K562 (cell line): ENCODE measurements around the gene HCRTR1. TPM values are rescaled to one million over a fixed set of nuclear protein-coding genes. Genes with fewer than 3 reads are reported as not detected.

Experiments
- ATAC-seq: fragments of 200-7000 bp; cut with Tn5 transposase; 3 replicates; pipeline ENCODE4 v1.9.1; 2020; ENCODE audit warnings: moderate library complexity
- BruUV-seq: library from RNA; stranded (reverse); fragments of 400-500 nt; replicated peaks from 2 replicates; lab custom pipeline; 2021; lab: Mats Ljungman, UMichigan
- CTCF ChIA-PET: fragments of 300-600 bp; formaldehyde crosslinking; extraction: SDS; loops from one replicate; lab custom pipeline; 2021; ENCODE audit warnings: low intra/inter-chr PET ratio; lab: Yijun Ruan, JAX
- POLR2A ChIA-PET: fragments of 300-600, 350-650 bp; sonication (Branson Sonifier 250); formaldehyde crosslinking; extraction: SDS; loops from one replicate; lab custom pipeline; 2021; ENCODE audit warnings: antibody characterized with exemption, inconsistent platforms; lab: Yijun Ruan, JAX
- DNase-seq, 4 experiments: peaks; one replicate each; pipeline versions ENCODE4 v3.0.0 to v3.0.0-alpha.2; 2011 to 2018; ENCODE audit warnings: low spot score in 3 of 4, mixed read lengths in 3 of 4; ENCODE audit errors: extremely low read depth in 1 of 4
- FAIRE-seq: peaks from 2 replicates; lab custom pipeline; 2011; peaks lifted over from hg19 to GRCh38; lab: Jason Lieb, UNC
- H2AFZ ChIP-seq: 2 replicates; pipeline ENCODE4 v1.6.0; 2011; ENCODE audit warnings: low read depth, low read length, control low read depth, inconsistent platforms
- H3K27ac ChIP-seq: fragments of 200-600 bp; 3 replicates; pipeline ENCODE4 v1.8.0; 2011; ENCODE audit warnings: low read depth, mild to moderate bottlenecking, control low read depth, inconsistent platforms, low read length, moderate library complexity, mixed read lengths; ENCODE audit errors: extremely low read depth
- H3K27me3 ChIP-seq, 2 experiments: fragments of 300-600 bp in 1 of 2; 2 replicates in 1 of 2; 3 replicates in 1 of 2; pipeline versions ENCODE4 v1.6.0 to v1.8.0; 2011; ENCODE audit warnings: inconsistent platforms in 2 of 2, low read length in 2 of 2, mild to moderate bottlenecking in 1 of 2, mixed read lengths in 1 of 2, moderate library complexity in 1 of 2; ENCODE audit not compliant: control insufficient read depth in 2 of 2, insufficient read depth in 2 of 2
- H3K36me3 ChIP-seq: fragments of 300-600 bp; 3 replicates; pipeline ENCODE4 v1.8.0; 2011; ENCODE audit warnings: mild to moderate bottlenecking, low read length, inconsistent platforms; ENCODE audit not compliant: control insufficient read depth, insufficient read depth
- H3K4me1 ChIP-seq, 2 experiments: fragments of 200-600 bp in 1 of 2; replicated peaks in 1 of 2; 2 replicates in 1 of 2; 3 replicates in 1 of 2; pipeline versions ENCODE4 v1.5.1 to v1.8.0; 2011; ENCODE audit warnings: inconsistent platforms in 2 of 2, low read length in 2 of 2, mild to moderate bottlenecking in 1 of 2, mixed read lengths in 1 of 2, moderate library complexity in 1 of 2; ENCODE audit not compliant: control insufficient read depth in 2 of 2, insufficient read depth in 2 of 2
- H3K4me2 ChIP-seq: 2 replicates; pipeline ENCODE4 v1.6.1; 2011; ENCODE audit warnings: low read length, control low read depth, inconsistent platforms, mixed read lengths; ENCODE audit not compliant: insufficient read depth
- H3K4me3 ChIP-seq: fragments of 200-600 bp; sonication (generic), shearing (Covaris generic); 2 replicates; pipeline ENCODE4 v1.5.1; 2016; ENCODE audit warnings: control low read depth, inconsistent platforms
- H3K79me2 ChIP-seq: fragments of 200-600 bp; 3 replicates; pipeline ENCODE4 v1.8.0; 2011; ENCODE audit warnings: low read length, inconsistent platforms; ENCODE audit not compliant: control insufficient read depth, insufficient read depth
- H3K9ac ChIP-seq, 2 experiments: 2 replicates each; pipeline versions ENCODE4 v1.6.0 to v1.6.1; 2011; ENCODE audit warnings: low read depth in 2 of 2, low read length in 2 of 2, control low read depth in 1 of 2, inconsistent platforms in 1 of 2, mild to moderate bottlenecking in 1 of 2, mixed read lengths in 1 of 2; ENCODE audit not compliant: insufficient read depth in 1 of 2
- H3K9me1 ChIP-seq: one replicate; pipeline ENCODE4 v1.6.0; 2011; ENCODE audit warnings: inconsistent platforms, mild to moderate bottlenecking, low read length, moderate library complexity; ENCODE audit not compliant: control insufficient read depth, insufficient read depth
- H3K9me3 ChIP-seq: replicated peaks from 2 replicates; pipeline ENCODE4 v1.5.1; 2011; ENCODE audit warnings: low read depth, low read length, inconsistent platforms; ENCODE audit not compliant: control insufficient read depth, insufficient read depth
- H4K20me1 ChIP-seq: replicated peaks from 2 replicates; pipeline ENCODE4 v1.6.1; 2011; ENCODE audit warnings: low read length, inconsistent platforms, mixed read lengths; ENCODE audit not compliant: control insufficient read depth, insufficient read depth
- KLF16 ChIP-seq: IDR thresholded peaks from 2 replicates; pipeline ENCODE4 v1.6.1; 2016; ENCODE audit warnings: antibody characterized with exemption
- REST ChIP-seq, 2 experiments: fragments of 450-650 bp; formaldehyde crosslinking in 1 of 2; IDR thresholded peaks; 2 replicates each; pipeline versions ENCODE4 v1.4.0 to v1.6.1; 2014 to 2020; ENCODE audit warnings: mild to moderate bottlenecking in 2 of 2, borderline replicate concordance in 1 of 2, low read depth in 1 of 2
- SMAD2 ChIP-seq: fragments of 150-350 bp; IDR thresholded peaks from 2 replicates; pipeline ENCODE4 v1.6.1; 2014; ENCODE audit warnings: low read depth, mild to moderate bottlenecking, low read length
- WGBS: fragments of 100-300 bp; shearing (Covaris generic); methylation state at CpG from one replicate; pipeline ENCODE4 v1.1.6; 2016; ENCODE audit warnings: low coverage, mixed read lengths; ENCODE audit not compliant: insufficient coverage; ENCODE audit errors: missing lambda C conversion rate; 5-methylcytosine and 5-hydroxymethylcytosine counted together
- in situ Hi-C: fragments of 300-500 bp; cut with MboI; formaldehyde crosslinking; loops from 4 replicates; pipeline ENCODE4 v1.15.0; 2018; ENCODE audit warnings: inconsistent platforms, mixed read lengths
- intact Hi-C: fragments of 100-400 bp; cut with micrococcal nuclease; formaldehyde crosslinking; loops from 2 replicates; pipeline ENCODE4 v1.14.2; 2022
- polyA plus RNA-seq, 8 experiments: library from polyadenylated mRNA; depleted of rRNA in 4 of 8; stranded (reverse) in 5 of 8; unstranded in 3 of 8; fragments of >200 nt; fragmentation: Nextera tagmentation in 2 of 8; fragmentation: Illumina TruSeq in 1 of 8; extraction: Ambion mirVana in 2 of 8; extraction: Trizol in 1 of 8; gene quantifications; 2 replicates each; pipeline versions ENCODE4 v1.2.1 to v1.2.3, GENCODE V29; 2011 to 2014; ENCODE audit warnings: inconsistent platforms in 1 of 8, missing spikeins in 1 of 8
- total RNA-seq, 7 experiments: library from RNA; depleted of rRNA in 6 of 7; stranded (reverse); fragments of >200 nt in 6 of 7; fragmentation: Illumina TruSeq in 2 of 7; extraction: Trizol in 2 of 7; gene quantifications; 2 replicates each; pipeline versions ENCODE4 v1.2.1 to v1.2.3, GENCODE V29; 2011 to 2021; ENCODE audit warnings: low replicate concordance in 1 of 7

The HCRTR1 gene
- total and polyA plus RNA-seq, 9 of the 15 experiments (the other 6 are each of a cell fraction or from before 2014, with no cell fraction given): not detected

- ChIA-PET CTCF (interaction anchor here (0.6 kb wide), 1 partner anchor 75 kb away, joined by 3 read pairs; the partner anchor contains the start of gene PEF1), POLR2A (interaction anchor here (0.6 to 0.8 kb wide), 3 partner anchors 59 to 86 kb away, joined by 3 to 4 read pairs (median 3); no protein-coding TSS in a partner anchor)
- no peak for DNase-seq
- H3K27me3 ChIP-seq: peaks cover 23 to 70% of the 10 kb centered on the region in 2 experiments
- intact Hi-C loops (loop anchor here (10.0 kb wide), 1 partner anchor 215 kb away; no protein-coding TSS in a partner anchor), in situ Hi-C loops (loop anchor here (25.0 kb wide), 1 partner anchor 382 kb away; no protein-coding TSS in a partner anchor)
- H3K9me1 ChIP-seq: peaks cover 3% of the 10 kb centered on the region
- no peak overlapping the region for H3K9ac ChIP-seq
- no peak for FAIRE-seq
- TF ChIP-seq KLF16 (peak; percentile 59; the same call in 1 of the 2 replicates), SMAD2 (no peak), REST (IDR thresholded peaks at IDR 0.05; ENCODE audit: borderline replicate concordance) (peak; percentile 77), REST (CRISPR knock-in tag; IDR thresholded peaks at IDR 0.05; ENCODE audit: low read depth) (no peak)
- H4K20me1 ChIP-seq: peaks cover 31% of the 10 kb centered on the region
- BruUV-seq: no TSS peak
- no peak overlapping the region for H2AFZ ChIP-seq
- no peak overlapping the region for H3K27ac ChIP-seq
- WGBS: 7% methylated on average over 13 of the region's 13 CpGs
- no peak for ATAC-seq
- no peaks in the 10 kb centered on the region for H3K79me2 ChIP-seq
- H3K4me1 ChIP-seq: peaks cover 8 to 11% of the 10 kb centered on the region in 2 experiments; a peak in 4 of 5 replicates
- no peak overlapping the region for H3K4me2 ChIP-seq
- H3K4me3 ChIP-seq: no peak overlapping the region
- H3K36me3 ChIP-seq: no peaks in the 10 kb centered on the region
- H3K9me3 ChIP-seq: no peaks in the 10 kb centered on the region
These were observed 47.8 kb upstream of the HCRTR1 start for GRCh38 chr1:31569596-31570173.
